Medulla oblongata (tissue), 1 donor: Measurements from ENCODE around the gene NT5DC1.
"Not testable (repeated sequence)": the region's sequence is repeated elsewhere in the genome, so short reads cannot be mapped to it uniquely, and the experiment has no call there.

Experiments
- DNase-seq: peaks from one replicate; pipeline ENCODE4 v3.0.0-alpha.2; 2015; ENCODE audit errors: extremely low spot score

Gene NT5DC1

DNA sequence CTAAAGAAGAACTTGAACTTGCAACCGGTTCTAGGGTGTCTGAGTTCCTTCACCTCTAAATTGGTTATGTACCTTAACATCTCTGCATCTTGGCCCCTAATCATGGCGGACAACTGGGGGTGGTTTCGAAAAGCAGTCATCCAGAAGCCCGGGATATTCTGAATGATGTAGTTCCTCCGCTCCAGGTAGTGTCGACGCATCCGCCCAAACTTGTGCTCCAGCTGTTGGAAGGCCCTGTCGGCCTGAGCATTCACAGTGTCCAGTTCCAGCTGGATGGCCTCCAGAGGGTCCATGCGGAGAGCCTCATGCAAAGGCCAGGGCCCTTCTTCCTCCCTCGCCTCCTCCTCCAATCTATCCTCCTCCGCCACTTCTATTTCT lies 178.2 kb downstream of the NT5DC1 start:
- DNase-seq: peak; percentile 47

DNA sequence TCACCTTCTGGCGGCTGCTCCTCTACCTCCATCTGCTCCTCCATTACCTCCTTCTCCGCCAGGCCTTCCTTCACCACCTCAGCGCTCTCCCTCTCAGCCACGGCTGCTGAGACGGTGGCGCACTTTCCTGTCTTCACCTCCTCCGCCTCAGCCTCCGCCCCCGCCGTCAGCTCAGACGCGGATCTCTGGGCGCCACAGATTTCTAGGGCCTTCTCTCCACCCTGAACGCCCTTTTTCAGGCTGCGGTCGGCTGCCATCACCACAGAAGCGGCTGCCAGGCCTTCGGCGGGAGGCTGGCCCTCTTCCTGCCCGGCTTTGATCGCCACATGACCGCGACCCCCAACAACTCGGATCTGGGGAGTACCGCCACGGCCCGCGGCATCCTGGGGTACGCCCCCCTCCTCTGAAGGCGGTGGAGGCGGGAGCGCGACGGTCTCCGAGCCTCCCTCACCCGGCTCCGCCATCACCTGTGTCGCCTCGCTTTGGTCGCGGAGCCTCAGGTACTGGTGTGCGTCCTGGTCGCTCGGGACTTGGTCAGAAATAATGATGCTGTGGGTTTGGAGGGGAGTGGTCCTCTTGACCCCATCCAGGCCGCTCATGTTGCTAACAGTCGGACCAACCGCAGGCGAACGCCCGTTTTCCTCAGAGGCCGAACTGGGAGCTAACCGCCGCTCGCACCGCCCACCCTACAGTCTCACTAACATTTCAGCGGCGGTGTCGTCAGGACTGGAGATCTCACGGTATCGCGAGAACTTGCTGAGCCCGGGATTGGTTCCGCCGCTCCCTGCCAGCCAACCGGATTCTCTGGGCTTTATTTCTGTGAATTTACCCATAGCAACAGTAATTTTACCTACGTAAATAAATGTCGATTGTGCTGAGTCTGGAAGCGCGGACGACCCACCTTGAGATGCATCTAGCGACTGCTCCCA lies 178.8 kb downstream of the NT5DC1 start, which contains the start of gene TSPYL1:
Gene TSPYL1 (minus strand): TSS at position 699 of the 929 bp plus-strand sequence. CDS start 100 bp downstream, at position 599.
- peak; percentile 99 for DNase-seq

DNA sequence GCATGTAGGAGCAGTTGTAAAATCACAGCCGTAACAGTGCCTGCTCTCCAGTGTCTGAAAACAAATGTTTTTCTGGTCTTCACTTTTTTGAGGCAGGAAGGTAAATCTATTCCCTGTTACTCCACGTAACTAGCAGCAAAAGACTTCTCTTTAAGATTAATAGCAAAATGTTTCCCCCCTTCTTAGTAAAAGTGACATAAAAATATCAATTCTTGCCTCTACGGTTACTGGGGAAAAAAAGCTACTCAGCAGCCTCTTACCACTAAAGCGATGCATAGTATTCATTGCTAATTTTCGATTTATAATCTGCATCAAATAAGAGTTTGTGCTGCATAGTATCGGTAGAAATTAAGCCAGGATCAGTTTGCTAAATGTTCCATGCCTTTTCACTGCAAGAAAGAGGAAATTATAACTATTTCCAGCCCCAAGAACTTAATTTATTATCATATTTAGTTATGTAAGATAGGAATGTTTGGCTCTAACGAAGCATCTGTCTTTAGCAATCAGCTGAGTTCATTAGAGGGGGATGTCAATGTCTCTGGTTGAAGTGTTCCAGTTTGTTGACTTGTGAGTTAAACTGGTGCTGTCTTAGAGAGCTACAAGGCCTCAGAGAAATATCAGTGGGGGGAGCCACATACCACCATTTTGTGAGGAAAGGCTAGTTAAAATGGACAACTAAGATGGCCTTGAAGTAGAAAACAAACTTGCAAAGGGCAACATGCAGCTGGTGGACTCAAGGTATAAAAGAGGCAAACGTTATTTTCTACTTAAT lies 179.7 kb downstream of the NT5DC1 start:
- peak; percentile 33 for DNase-seq

DNA sequence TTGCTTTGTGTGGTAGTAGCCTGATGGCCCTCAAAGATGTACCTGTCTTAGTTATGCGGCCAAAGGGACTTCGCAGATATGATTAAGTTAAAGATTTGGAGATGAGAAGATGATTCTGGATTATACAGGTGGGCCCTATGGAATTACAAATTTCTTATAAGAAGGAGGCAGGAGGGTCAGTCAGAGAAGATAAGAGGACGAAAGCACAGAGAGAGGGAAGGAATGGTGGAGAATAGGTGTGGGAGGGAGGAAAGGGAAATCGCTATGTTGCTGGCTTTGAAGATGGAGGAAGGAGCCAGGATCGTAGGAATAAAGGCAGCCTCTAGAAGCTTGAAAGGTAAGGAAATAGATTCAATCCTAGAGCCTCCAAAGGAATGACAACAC lies 180.3 kb downstream of the NT5DC1 start:
- no peak for DNase-seq

DNA sequence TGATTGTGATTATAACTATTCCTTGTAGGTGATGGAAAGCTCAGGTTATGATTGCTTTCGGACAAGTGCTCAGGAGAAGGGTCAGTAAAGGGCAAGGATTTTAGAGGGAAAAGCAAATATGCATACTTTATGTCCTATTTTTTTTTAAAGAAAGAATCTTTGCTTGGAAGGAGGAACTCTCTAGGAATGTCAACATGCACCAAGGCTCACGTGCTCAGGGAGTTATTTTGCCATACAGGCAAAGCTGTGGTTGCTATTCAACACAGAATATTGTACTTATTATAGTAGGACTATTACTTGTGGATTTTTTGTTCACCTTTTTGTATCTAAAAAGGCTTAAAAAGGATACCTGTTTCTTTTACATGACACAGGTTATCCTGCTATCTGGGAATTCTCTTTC lies 182.0 kb downstream of the NT5DC1 start:
- no peak for DNase-seq

DNA sequence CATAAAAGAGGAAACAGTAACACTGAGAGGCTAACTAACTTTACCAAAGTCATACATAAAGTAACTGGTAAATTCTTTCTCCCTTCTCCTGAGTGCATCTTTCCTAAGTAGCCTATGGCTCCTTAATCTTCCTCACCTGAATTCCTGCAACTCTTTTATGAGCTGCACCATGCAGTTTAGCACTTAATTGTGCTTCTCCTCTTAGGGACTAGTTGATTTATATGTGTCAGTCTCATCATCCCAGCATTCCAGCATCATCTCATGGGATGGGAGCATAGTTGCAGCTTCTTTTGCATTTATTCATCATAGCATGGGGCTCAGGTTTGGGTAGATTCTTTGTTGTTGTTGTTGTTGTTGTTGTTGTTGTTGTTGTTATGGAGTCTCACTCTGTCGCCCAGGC lies 182.5 kb downstream of the NT5DC1 start:
- DNase-seq: no peak

DNA sequence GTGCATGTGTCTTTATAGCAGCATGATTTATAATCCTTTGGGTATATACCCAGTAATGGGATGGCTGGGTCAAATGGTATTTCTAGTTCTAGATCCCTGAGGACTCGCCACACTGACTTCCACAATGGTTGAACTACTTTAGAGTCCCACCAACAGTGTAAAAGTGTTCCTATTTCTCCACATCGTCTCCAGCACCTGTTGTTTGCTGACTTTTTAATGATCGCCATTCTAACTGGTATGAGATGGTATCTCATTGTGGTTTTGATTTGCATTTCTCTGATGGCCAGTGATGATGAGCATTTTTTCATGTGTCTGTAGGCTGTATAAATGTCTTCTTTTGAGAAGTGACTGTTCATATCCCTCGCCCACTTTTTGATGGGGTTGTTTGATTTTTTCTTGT lies 184.3 kb downstream of the NT5DC1 start:
- DNase-seq: not testable (repeated sequence)

DNA sequence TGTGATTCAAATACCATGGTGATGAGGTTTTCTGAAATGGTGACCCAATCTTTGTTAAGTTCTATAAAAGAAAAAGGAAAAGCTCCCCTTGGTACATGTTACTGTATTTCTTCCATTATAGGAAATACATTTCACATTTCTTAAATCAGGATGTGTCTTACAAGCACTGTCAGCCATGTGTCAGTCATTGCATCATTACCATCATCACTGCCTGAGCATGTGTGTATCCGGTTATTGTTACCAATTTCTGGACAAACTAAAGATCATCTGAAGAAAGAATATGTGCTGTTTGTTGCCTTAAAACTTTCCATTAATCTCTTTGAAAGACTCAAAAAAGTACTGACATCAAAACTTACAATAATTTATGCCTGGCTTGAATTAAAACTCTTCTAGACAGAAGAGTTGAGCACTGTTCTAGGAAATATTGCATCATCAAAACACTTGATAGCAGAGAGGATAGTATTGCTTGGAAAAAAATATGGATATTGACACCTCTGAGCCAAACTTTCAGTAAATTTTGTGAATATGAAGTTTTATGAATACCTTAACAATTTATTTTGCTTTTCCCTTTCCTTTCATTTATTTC lies 186.2 kb downstream of the NT5DC1 start:
- no peak for DNase-seq

DNA sequence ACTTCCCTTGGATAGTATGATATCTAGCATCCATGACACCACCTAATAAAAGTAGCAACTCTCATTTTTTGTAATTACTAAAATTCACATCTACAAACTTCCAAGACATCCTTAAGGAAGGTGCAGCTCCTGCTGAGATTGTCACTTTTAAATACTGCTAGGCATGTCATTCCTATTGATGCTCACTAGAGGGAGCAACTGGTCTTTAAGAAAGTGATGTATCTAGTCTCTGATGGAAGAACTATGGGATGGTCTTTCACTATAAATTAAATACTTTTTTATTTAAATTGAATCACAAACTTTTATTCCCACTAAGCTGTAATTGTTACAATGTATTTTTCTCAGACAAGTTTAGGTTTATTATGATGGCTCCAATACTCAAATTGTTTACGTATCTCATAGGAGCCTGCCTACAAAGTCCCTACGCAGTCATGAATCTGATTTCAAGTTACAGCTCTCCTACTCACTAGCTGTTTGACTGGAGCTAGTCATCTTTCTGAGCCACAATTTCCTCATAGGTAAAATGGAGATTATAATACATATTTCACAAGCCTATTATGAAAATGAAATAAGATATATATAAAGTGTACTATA lies 187.1 kb downstream of the NT5DC1 start:
- DNase-seq: peak; percentile 81

DNA sequence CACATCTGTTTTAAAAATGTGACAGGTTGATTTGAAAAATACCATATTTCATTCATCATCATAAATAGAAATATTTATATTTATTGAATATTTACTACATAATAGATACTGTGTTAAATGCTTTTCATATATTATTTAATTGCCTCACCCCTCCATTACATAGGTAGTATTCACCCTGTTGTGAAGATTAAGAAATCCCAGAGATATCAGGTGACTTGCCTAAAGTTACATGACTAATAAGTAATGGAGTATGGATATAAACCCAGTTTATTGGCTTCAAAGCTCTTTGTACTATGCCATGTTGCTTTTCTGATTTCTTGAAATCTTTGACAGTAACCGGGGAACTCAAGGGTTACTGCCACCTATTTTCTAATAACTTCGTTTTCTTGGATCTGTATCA lies 189.2 kb downstream of the NT5DC1 start:
- DNase-seq: no peak

DNA sequence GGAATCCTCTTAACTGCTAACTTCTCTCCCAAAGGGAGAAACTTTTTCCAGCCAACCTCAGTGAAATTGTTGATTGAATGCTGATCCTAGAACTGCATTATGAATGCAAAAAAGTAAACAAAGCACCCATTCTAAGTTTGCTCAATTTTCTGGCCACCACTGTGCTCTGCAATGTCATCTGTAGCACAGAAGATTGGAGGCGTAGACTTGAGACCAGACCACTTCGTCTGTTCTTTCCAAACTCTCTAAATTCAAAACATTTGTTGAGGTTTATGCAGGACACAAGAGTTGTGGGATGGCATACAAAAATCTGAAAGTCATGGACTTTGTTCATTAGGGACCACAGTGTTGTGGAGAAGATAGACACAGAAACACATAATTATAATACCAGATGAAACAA lies 190.1 kb downstream of the NT5DC1 start:
- DNase-seq: no peak

DNA sequence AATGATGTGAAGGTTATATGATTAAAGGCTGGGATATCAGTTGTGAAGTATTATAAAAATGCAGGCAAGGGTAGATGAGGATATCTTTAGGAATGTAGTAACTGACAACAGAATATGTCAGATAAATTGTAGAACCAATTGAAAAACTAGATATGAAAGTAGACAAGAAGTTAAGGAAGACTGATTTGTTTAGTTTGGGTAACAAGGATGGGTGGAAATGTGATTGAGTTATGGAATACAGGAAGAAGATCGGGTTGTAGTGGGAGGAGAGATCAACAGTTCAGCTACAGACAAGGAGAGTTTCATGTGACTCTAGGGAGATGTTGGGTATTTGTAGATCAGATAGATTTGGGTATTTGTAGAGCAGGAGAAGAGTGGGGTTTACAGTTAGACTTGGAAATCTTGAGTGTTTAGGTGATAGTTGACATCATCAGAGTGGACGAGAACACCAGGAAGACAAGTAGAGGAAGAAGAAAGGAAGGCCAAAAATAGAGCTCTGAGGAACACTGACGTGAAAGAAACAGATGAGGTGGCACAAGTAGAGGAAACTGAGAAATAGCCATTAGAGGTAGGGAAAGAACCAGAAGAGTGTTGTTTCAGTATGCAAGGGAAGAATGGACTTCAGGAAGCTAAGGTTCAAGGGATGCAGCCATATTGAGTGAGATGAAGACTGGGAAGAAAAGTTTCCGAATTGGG lies 191.2 kb downstream of the NT5DC1 start:
- no peak for DNase-seq

DNA sequence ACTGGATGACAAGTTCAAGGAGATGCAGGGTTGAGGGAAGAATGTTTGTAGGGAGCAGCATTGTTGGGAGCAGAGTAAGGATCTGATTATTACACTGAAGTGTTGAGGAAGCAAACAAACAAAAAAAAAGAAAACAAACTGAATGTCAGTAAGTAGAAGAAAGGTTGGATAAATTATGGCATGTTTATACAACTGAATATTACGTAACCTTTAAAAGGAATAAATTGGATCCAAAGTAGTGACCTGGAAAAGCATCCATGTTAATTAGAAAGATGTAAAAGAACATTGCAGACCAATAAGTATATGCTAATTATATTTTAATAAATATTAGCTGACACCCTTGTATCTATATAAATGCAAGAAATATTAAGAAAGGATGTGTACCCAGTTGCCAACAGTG lies 191.9 kb downstream of the NT5DC1 start:
- no peak for DNase-seq

DNA sequence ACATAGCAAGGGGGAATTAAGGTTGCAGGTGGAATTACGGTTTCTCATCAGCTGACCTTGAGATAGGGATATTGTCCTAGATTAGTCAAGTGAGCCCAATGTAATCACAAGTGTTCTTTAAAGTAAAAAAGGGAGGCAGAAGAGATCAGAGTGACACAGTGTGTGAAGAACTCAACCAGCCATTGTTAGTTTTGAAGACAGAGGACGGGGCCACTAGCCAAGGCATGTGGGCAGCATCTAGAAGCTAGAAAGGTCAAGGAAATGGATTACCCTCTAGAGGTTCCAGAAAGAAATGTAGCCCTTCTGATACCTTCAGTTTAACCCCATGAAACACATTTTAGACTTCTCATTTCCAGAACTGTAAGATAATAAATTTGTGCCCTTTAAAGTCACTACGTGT lies 197.6 kb downstream of the NT5DC1 start:
- DNase-seq: no peak

DNA sequence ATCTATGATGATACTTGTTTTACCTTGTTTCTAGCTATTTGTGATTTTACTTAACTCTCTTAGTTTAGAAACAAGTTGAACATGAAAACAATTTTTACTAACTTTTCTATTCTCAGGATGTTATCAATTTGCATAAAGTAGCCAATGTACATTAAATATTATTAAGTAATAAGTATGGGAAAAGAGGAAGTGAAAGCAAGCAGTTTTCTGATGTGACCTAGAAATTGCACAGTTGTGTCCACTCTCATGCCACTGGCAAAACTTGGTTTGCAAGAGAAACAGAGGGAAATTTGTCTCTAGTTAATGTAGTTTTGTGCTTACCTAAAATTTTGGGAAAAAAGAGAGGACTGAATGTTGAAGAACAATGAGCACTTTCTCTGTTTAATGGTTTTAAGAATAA lies 198.3 kb downstream of the NT5DC1 start:
- DNase-seq: no peak
